ENCODE results near the gene SIRPA.

SIRPA gene

GRCh38 chr20:1887321-1887720 is 7.9 kb upstream of the SIRPA start:
- Histone ChIP-seq H3K4me2 (ENCODE audit: low read length) (no peak overlapping the region), H3K36me3 (ENCODE audit: control insufficient read depth, low read length) (no peaks in the 10 kb centered on the region), H3K9me3 (ENCODE audit: control insufficient read depth, insufficient read depth, low read length) (no peaks in the 10 kb centered on the region), H3F3A (ENCODE audit: control insufficient read depth, insufficient read depth) (no peaks in the 10 kb centered on the region), H3K9me2 (replicated peaks; ENCODE audit: control insufficient read depth, low read length) (no peaks in the 10 kb centered on the region), H3K79me2 (ENCODE audit: control insufficient read depth, low read length) (no peaks in the 10 kb centered on the region), H3K4me1 (ENCODE audit: control insufficient read depth, low read length) (peaks cover 5% of the 10 kb centered on the region; the same call in 1 of the 2 replicates), H3K4me3 (ENCODE audit: low read length) (no peak overlapping the region), H3K27ac (ENCODE audit: low read depth, low read length) (no peak overlapping the region), H3K27me3 (ENCODE audit: control insufficient read depth, low read length) (peaks cover 18% of the 10 kb centered on the region), H4K20me1 (ENCODE audit: control insufficient read depth, insufficient read depth, low read depth, low read length) (no peaks in the 10 kb centered on the region)
- no peak for TF ChIP-seq EZH2phosphoT487 (IDR thresholded peaks at IDR 0.05; ENCODE audit: borderline replicate concordance, low read length)
- TF ChIP-seq CTCF (IDR thresholded peaks at IDR 0.05; ENCODE audit: low read depth, low read length, poor library complexity, severe bottlenecking): no peak

GRCh38 chr20:1887756-1888155 is 7.5 kb upstream of the SIRPA start:
- no peak for TF ChIP-seq CTCF (IDR thresholded peaks at IDR 0.05; ENCODE audit: low read depth, low read length, poor library complexity, severe bottlenecking)
- TF ChIP-seq EZH2phosphoT487 (IDR thresholded peaks at IDR 0.05; ENCODE audit: borderline replicate concordance, low read length): no peak
- H3K79me2 ChIP-seq (ENCODE audit: control insufficient read depth, low read length): no peaks in the 10 kb centered on the region
- no peak overlapping the region for H3K27ac ChIP-seq (ENCODE audit: low read depth, low read length)
- no peaks in the 10 kb centered on the region for H4K20me1 ChIP-seq (ENCODE audit: control insufficient read depth, insufficient read depth, low read depth, low read length)
- H3K9me3 ChIP-seq (ENCODE audit: control insufficient read depth, insufficient read depth, low read length): no peaks in the 10 kb centered on the region
- H3K9me2 ChIP-seq (replicated peaks; ENCODE audit: control insufficient read depth, low read length): no peaks in the 10 kb centered on the region
- H3K4me2 ChIP-seq (ENCODE audit: low read length): no peak overlapping the region
- peaks cover 22% of the 10 kb centered on the region for H3K27me3 ChIP-seq (ENCODE audit: control insufficient read depth, low read length)
- no peaks in the 10 kb centered on the region for H3K36me3 ChIP-seq (ENCODE audit: control insufficient read depth, low read length)
- H3K4me1 ChIP-seq (ENCODE audit: control insufficient read depth, low read length): peaks cover 5% of the 10 kb centered on the region; the same call in 1 of the 2 replicates
- no peak overlapping the region for H3K4me3 ChIP-seq (ENCODE audit: low read length)
- no peaks in the 10 kb centered on the region for H3F3A ChIP-seq (ENCODE audit: control insufficient read depth, insufficient read depth)

GRCh38 chr20:1888796-1889463 is 6.3 kb upstream of the SIRPA start:
- peaks cover 32% of the 10 kb centered on the region for H3K27me3 ChIP-seq (ENCODE audit: control insufficient read depth, low read length)

More at GRCh38 chr20:1888796-1889463, 6.3 kb upstream of the SIRPA start:
- Histone ChIP-seq H3K9me2 (replicated peaks; ENCODE audit: control insufficient read depth, low read length) (no peaks in the 10 kb centered on the region), H3K4me2 (ENCODE audit: low read length) (no peak overlapping the region), H3K36me3 (ENCODE audit: control insufficient read depth, low read length) (no peaks in the 10 kb centered on the region), H3K4me1 (ENCODE audit: control insufficient read depth, low read length) (no peaks in the 10 kb centered on the region), H3K9me3 (ENCODE audit: control insufficient read depth, insufficient read depth, low read length) (no peaks in the 10 kb centered on the region), H3K79me2 (ENCODE audit: control insufficient read depth, low read length) (no peaks in the 10 kb centered on the region), H4K20me1 (ENCODE audit: control insufficient read depth, insufficient read depth, low read depth, low read length) (no peaks in the 10 kb centered on the region), H3F3A (ENCODE audit: control insufficient read depth, insufficient read depth) (no peaks in the 10 kb centered on the region), H3K27ac (ENCODE audit: low read depth, low read length) (no peak overlapping the region), H3K4me3 (ENCODE audit: low read length) (no peak overlapping the region)
- TF ChIP-seq CTCF (IDR thresholded peaks at IDR 0.05; ENCODE audit: low read depth, low read length, poor library complexity, severe bottlenecking) (no peak), EZH2phosphoT487 (IDR thresholded peaks at IDR 0.05; ENCODE audit: borderline replicate concordance, low read length) (no peak)
